Measurements from ENCODE around the gene ASIP.

The ASIP gene

DNA sequence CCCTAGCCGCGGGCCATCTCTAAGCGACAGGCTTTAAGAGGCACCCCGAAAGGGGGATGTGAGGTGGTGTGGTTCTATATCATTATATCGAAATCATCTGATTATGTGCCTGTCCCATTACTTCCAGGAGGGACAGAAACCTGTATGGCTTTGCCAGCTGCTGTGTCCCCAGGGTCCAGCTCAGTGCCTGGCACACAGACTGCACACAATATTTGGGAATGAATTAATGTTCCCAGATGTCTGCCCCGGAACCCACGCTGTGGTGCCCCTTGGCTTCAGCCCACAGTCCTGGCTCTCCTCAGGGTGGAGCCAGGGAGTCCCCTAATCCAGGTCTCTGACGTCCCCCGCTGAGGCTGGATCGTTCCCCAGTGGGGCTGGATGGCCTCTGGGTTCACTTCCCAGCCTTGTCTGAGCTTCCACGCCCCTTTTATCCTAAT, 70.8 kb downstream of the ASIP start:
- no peak for DNase-seq (ENCODE audit: low read depth)

DNA sequence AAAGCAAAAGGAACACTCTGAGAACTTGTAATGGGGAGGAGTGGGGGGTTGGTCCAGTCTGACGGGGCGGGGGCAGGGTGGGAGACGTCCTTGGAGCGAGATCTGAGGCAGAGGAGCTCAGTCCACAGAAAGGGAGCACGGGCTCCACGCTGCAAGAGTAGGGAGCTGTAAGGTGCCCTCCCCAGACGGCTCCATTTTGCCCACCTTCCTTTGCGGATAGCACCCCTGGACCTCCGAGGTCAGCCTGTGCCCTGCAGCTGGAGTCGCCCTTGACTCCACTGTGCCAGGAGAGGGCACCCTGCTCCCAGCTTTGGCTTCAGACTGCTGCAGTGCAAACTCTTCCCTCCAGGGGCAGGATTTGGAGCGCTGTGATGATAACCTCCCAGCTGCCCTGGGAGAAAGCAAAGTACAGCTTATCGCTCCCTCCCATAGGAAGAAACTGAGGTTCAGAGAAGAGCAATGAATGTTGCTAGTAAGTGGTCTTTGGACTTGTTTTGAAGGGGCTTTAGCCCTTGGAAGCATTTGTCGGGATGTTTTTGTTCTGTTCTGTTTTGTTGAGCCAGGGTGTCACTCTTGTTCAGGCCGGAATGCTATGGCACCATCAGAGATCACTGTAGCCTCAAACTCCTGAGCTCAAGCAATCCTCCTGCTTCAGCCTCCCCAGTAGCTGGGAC, 71.5 kb downstream of the ASIP start:
- peak; percentile 60 for DNase-seq (ENCODE audit: low read depth)

DNA sequence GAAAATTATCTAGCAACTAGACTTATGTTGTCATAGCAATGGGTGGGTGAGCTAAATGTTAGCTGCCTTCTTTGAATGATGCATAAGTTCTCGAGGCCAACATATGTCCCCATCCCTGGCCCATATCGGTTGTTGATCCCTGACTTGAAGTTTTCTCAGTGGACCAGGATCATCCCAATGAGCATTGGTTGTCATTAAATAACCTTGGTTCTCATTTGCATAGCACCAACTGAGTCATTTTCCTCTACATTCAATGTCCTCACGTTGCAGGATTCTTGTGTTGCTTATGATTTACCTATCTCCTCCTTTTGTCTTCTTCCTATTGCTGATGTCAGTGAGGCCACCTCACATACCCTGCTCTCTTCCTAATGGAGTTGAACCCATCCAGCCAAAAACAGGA, 74.0 kb downstream of the ASIP start:
- no peak for DNase-seq (ENCODE audit: low read depth)

DNA sequence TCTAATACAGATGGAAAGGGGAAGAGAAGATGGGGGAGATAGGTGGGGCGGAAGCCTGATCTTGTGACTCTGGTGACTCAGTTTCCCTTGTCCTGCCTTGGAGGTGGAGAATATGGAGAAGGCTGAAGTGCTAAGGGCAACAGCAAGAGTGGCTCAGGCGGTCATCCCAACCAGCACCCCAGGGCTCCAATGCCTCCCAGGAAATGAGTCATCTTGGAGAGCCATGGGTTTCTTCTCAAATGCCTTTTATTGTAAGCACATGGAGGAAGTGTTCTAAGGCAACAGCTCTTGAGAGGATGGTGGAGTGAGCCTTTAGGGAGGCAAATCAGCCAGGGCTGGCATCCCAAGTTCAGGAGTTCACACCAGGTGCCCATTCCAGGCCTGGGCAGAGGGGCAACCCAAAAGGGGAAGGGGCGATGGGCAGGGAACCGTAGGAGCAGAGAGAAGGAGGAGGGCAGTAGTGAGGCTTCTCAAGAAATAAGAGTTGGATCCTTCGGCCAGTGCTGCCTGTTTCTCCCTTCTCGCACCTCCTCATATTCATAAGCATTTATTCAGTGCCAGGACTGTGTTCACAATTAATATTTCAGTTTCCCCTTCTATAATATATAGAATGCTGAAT, 75.1 kb downstream of the ASIP start:
- DNase-seq (ENCODE audit: low read depth): no peak

All from T-helper 22 cell (primary cell).